SK-N-SH treated with all-trans-retinoic acid at 6 μM for 48 hours (cell line): ENCODE data around the gene JPT1.
A peak's percentile ranks its signal among the peaks of the same experiment; 100 is the strongest.

ENCODE experiments used
- ATAC-seq: fragments of 200-7000 bp; cut with Tn5 transposase; 3 replicates; pipeline ENCODE4 v1.9.1; 2020; ENCODE audit warnings: mild to moderate bottlenecking, moderate library complexity
- ARNTL ChIP-seq: fragments of 450-650 bp; formaldehyde crosslinking; IDR thresholded peaks from 2 replicates; pipeline ENCODE4 v1.5.0; 2020; ENCODE audit warnings: low read depth, mild to moderate bottlenecking, moderate library complexity, borderline replicate concordance
- BACH2 ChIP-seq: fragments of 250-450 bp; sonication (Bioruptor Pico); IDR thresholded peaks from 2 replicates; pipeline ENCODE4 v1.9.0; 2021; ENCODE audit warnings: mild to moderate bottlenecking, borderline replicate concordance
- CSDC2 ChIP-seq: fragments of 250-450 bp; sonication (Bioruptor Pico); IDR thresholded peaks from 2 replicates; pipeline ENCODE4 v1.5.0; 2020; ENCODE audit warnings: mild to moderate bottlenecking, moderate library complexity
- ESRRG ChIP-seq: fragments of 250-450 bp; sonication (Bioruptor Pico); IDR thresholded peaks from 2 replicates; pipeline ENCODE4 v1.6.1; 2021; ENCODE audit warnings: mild to moderate bottlenecking
- OSR1 ChIP-seq: fragments of 250-450 bp; sonication (Bioruptor Pico); IDR thresholded peaks from 2 replicates; pipeline ENCODE4 v1.8.0; 2022; ENCODE audit warnings: moderate library complexity, mild to moderate bottlenecking, inconsistent platforms
- PPARA ChIP-seq: fragments of 250-450 bp; sonication (Bioruptor Pico); IDR thresholded peaks from 2 replicates; pipeline ENCODE4 v1.5.0; 2020; ENCODE audit warnings: mild to moderate bottlenecking, borderline replicate concordance
- RARB ChIP-seq: fragments of 250-450 bp; sonication (Bioruptor Pico); IDR thresholded peaks from 2 replicates; pipeline ENCODE4 v1.8.0; 2021; ENCODE audit warnings: mild to moderate bottlenecking, moderate library complexity
- SNAI2 ChIP-seq: fragments of 250-450 bp; sonication (Bioruptor Pico); IDR thresholded peaks from 2 replicates; pipeline ENCODE4 v1.5.0; 2020; ENCODE audit warnings: mild to moderate bottlenecking, moderate library complexity
- TCF4 ChIP-seq: fragments of 250-450 bp; sonication (Bioruptor Pico); IDR thresholded peaks from 2 replicates; pipeline ENCODE4 v1.8.0; 2021; ENCODE audit warnings: mild to moderate bottlenecking, moderate library complexity, borderline replicate concordance
- TOX ChIP-seq: fragments of 250-450 bp; sonication (Bioruptor Pico); IDR thresholded peaks from 2 replicates; pipeline ENCODE4 v1.8.0; 2021; ENCODE audit warnings: mild to moderate bottlenecking, moderate library complexity, borderline replicate concordance
- ZC3H10 ChIP-seq: fragments of 250-450 bp; sonication (Bioruptor Pico); IDR thresholded peaks from 2 replicates; pipeline ENCODE4 v1.5.1; 2021; ENCODE audit warnings: mild to moderate bottlenecking, moderate library complexity
- ZFP3 ChIP-seq: fragments of 250-450 bp; sonication (Bioruptor Pico); IDR thresholded peaks from 2 replicates; pipeline ENCODE4 v1.5.0; 2020; ENCODE audit warnings: mild to moderate bottlenecking, moderate library complexity
- ZFP30 ChIP-seq: fragments of 450-650 bp; formaldehyde crosslinking; IDR thresholded peaks from 2 replicates; pipeline ENCODE4 v1.5.0; 2022; ENCODE audit warnings: mild to moderate bottlenecking, moderate library complexity
- ZNF565 ChIP-seq: fragments of 450-650 bp; formaldehyde crosslinking; conservative IDR thresholded peaks from 2 replicates; pipeline ENCODE4 v1.5.0; 2020; ENCODE audit warnings: low read depth, mild to moderate bottlenecking, moderate library complexity
- ZNF70 ChIP-seq: fragments of 450-650 bp; formaldehyde crosslinking; IDR thresholded peaks from 2 replicates; pipeline ENCODE4 v1.5.0; 2020; ENCODE audit warnings: mild to moderate bottlenecking, moderate library complexity
- ZNF8 ChIP-seq: fragments of 450-650 bp; formaldehyde crosslinking; IDR thresholded peaks from 2 replicates; pipeline ENCODE4 v1.5.0; 2020; ENCODE audit warnings: mild to moderate bottlenecking, moderate library complexity
- TF ChIP-seq, protein P1 (sequence below): fragments of 250-450 bp; sonication (Bioruptor Pico); IDR thresholded peaks from 2 replicates; pipeline ENCODE4 v1.5.0; 2020; ENCODE audit warnings: mild to moderate bottlenecking, moderate library complexity
- TF ChIP-seq, protein P2 (sequence below): fragments of 250-450 bp; sonication (Bioruptor Pico); IDR thresholded peaks from 2 replicates; pipeline ENCODE4 v1.8.0; 2021; ENCODE audit warnings: low read depth, mild to moderate bottlenecking, moderate library complexity, borderline replicate concordance
- TF ChIP-seq, protein P3 (sequence below): fragments of 250-450 bp; sonication (Bioruptor Pico); IDR thresholded peaks from 2 replicates; pipeline ENCODE4 v1.5.1; 2020; ENCODE audit warnings: low read depth, mild to moderate bottlenecking, moderate library complexity
- TF ChIP-seq, protein P4 (sequence below): fragments of 250-450 bp; sonication (Bioruptor Pico); IDR thresholded peaks from 2 replicates; pipeline ENCODE4 v1.5.1; 2021; ENCODE audit warnings: mild to moderate bottlenecking, moderate library complexity

JPT1 gene

GRCh38 chr17:75182319-75182568 is 27.9 kb upstream of the JPT1 start:
- TF ChIP-seq RARB, result no peak
- no peak for TF ChIP-seq ZNF565 (CRISPR knock-in tag)
- TF ChIP-seq, protein P1, sequence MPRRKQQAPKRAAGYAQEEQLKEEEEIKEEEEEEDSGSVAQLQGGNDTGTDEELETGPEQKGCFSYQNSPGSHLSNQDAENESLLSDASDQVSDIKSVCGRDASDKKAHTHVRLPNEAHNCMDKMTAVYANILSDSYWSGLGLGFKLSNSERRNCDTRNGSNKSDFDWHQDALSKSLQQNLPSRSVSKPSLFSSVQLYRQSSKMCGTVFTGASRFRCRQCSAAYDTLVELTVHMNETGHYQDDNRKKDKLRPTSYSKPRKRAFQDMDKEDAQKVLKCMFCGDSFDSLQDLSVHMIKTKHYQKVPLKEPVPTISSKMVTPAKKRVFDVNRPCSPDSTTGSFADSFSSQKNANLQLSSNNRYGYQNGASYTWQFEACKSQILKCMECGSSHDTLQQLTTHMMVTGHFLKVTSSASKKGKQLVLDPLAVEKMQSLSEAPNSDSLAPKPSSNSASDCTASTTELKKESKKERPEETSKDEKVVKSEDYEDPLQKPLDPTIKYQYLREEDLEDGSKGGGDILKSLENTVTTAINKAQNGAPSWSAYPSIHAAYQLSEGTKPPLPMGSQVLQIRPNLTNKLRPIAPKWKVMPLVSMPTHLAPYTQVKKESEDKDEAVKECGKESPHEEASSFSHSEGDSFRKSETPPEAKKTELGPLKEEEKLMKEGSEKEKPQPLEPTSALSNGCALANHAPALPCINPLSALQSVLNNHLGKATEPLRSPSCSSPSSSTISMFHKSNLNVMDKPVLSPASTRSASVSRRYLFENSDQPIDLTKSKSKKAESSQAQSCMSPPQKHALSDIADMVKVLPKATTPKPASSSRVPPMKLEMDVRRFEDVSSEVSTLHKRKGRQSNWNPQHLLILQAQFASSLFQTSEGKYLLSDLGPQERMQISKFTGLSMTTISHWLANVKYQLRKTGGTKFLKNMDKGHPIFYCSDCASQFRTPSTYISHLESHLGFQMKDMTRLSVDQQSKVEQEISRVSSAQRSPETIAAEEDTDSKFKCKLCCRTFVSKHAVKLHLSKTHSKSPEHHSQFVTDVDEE (CRISPR knock-in tag), result no peak
- TF ChIP-seq ZNF70, result 0 out of 2 replicates have a peak, but pooled peaks have one; percentile 33
- no peak for TF ChIP-seq TCF4 (CRISPR knock-in tag)
- TF ChIP-seq, protein P2, sequence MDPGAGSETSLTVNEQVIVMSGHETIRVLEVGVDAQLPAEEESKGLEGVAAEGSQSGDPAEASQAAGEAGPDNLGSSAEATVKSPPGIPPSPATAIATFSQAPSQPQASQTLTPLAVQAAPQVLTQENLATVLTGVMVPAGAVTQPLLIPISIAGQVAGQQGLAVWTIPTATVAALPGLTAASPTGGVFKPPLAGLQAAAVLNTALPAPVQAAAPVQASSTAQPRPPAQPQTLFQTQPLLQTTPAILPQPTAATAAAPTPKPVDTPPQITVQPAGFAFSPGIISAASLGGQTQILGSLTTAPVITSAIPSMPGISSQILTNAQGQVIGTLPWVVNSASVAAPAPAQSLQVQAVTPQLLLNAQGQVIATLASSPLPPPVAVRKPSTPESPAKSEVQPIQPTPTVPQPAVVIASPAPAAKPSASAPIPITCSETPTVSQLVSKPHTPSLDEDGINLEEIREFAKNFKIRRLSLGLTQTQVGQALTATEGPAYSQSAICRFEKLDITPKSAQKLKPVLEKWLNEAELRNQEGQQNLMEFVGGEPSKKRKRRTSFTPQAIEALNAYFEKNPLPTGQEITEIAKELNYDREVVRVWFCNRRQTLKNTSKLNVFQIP (CRISPR knock-in tag), result no peak
- peak; percentile 31 for ATAC-seq

GRCh38 chr17:75181608-75182318 is 27.5 kb upstream of the JPT1 start:
- peak; percentile 19 for ATAC-seq
- TF ChIP-seq, protein P1 (CRISPR knock-in tag), result no peak
- TF ChIP-seq ZFP3 (no peak), TCF4 (CRISPR knock-in tag) (no peak), ZNF8 (CRISPR knock-in tag) (no peak), ZNF565 (CRISPR knock-in tag) (no peak), OSR1 (CRISPR knock-in tag) (no peak), ZC3H10 (CRISPR knock-in tag) (no peak), ARNTL (CRISPR knock-in tag) (no peak), ZNF70 (no peak), SNAI2 (CRISPR knock-in tag) (no peak), ZFP30 (CRISPR knock-in tag) (no peak), ESRRG (no peak), RARB (no peak), BACH2 (no peak), PPARA (CRISPR knock-in tag) (no peak)
- TF ChIP-seq, protein P3, sequence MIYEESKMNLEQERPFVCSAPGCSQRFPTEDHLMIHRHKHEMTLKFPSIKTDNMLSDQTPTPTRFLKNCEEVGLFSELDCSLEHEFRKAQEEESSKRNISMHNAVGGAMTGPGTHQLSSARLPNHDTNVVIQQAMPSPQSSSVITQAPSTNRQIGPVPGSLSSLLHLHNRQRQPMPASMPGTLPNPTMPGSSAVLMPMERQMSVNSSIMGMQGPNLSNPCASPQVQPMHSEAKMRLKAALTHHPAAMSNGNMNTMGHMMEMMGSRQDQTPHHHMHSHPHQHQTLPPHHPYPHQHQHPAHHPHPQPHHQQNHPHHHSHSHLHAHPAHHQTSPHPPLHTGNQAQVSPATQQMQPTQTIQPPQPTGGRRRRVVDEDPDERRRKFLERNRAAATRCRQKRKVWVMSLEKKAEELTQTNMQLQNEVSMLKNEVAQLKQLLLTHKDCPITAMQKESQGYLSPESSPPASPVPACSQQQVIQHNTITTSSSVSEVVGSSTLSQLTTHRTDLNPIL (CRISPR knock-in tag), result no peak

GRCh38 chr17:75181110-75181509 is 26.8 kb upstream of the JPT1 start:
- ATAC-seq, result no peak
- TF ChIP-seq ZFP3 (no peak), ARNTL (CRISPR knock-in tag) (no peak)
- TF ChIP-seq, protein P4, sequence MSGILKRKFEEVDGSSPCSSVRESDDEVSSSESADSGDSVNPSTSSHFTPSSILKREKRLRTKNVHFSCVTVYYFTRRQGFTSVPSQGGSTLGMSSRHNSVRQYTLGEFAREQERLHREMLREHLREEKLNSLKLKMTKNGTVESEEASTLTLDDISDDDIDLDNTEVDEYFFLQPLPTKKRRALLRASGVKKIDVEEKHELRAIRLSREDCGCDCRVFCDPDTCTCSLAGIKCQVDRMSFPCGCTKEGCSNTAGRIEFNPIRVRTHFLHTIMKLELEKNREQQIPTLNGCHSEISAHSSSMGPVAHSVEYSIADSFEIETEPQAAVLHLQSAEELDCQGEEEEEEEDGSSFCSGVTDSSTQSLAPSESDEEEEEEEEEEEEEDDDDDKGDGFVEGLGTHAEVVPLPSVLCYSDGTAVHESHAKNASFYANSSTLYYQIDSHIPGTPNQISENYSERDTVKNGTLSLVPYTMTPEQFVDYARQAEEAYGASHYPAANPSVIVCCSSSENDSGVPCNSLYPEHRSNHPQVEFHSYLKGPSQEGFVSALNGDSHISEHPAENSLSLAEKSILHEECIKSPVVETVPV (CRISPR knock-in tag), result no peak
- TF ChIP-seq, all 23 proteins: peak for 0

GRCh38 chr17:75178453-75178852 is 24.1 kb upstream of the JPT1 start:
- ATAC-seq, result no peak
- TF ChIP-seq ZNF565 (CRISPR knock-in tag) (no peak), ZFP3 (no peak), CSDC2 (CRISPR knock-in tag) (no peak), ESRRG (no peak), SNAI2 (CRISPR knock-in tag) (no peak), ARNTL (CRISPR knock-in tag) (no peak), PPARA (CRISPR knock-in tag) (no peak), TOX (no peak), ZC3H10 (CRISPR knock-in tag) (no peak)
- TF ChIP-seq, protein P1 (CRISPR knock-in tag), result no peak
- TF ChIP-seq, protein P3 (CRISPR knock-in tag), result no peak
